Measurements from ENCODE around the gene CRISPLD2. TPM values are rescaled to one million over a fixed set of nuclear protein-coding genes. Genes with fewer than 3 reads are reported as not detected.

Gene CRISPLD2
- total and polyA plus RNA-seq, 10 of the 15 experiments (the other 5 are each of a cell fraction or from before 2014, with no cell fraction given) = 0.03 to 0.30 (median 0.08) TPM; not detected in 5

DNA sequence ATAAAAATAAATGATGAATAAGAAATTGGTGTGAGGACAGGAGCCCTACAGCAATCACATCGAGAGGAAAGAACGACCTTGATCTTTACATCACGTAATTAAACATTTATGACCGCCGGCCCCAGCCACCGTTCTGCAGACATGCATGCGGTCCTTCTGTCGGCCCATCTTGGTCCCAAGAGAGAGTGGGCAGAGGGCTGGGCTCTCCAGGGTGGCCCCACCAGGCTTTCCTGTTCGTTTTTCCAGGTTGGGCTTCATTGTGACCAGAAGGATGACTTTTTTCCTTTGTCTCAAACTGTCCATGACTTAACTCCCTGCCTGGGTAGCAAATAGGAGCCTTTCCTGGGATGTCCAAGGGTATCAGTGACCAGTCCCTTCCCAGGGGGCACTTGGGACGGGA, 3.3 kb upstream of the CRISPLD2 start:
- Histone ChIP-seq H3K27me3 (replicated peaks in 1 of 2; ENCODE audit: control insufficient read depth in 2 of 2, insufficient read depth in 2 of 2, low read length in 1 of 2) (peaks cover 8 to 13% of the 10 kb centered on the region in 2 experiments; a peak in 3 of 4 replicates), H4K20me1 (ENCODE audit: control insufficient read depth, insufficient read depth) (no peaks in the 10 kb centered on the region), H3K4me2 (ENCODE audit: control insufficient read depth, insufficient read depth) (no peak overlapping the region), H3K9ac (ENCODE audit: control insufficient read depth, insufficient read depth, low read length) (no peak overlapping the region), H3K4me1 (ENCODE audit: control insufficient read depth, insufficient read depth, low read length) (no peaks in the 10 kb centered on the region), H2AFZ (ENCODE audit: control insufficient read depth, low read depth, low read length) (no peak overlapping the region), H3K27ac (ENCODE audit: control insufficient read depth, insufficient read depth) (no peak overlapping the region), H3K79me2 (ENCODE audit: control insufficient read depth, insufficient read depth, low read length) (no peaks in the 10 kb centered on the region), H3K9me3 (replicated peaks; ENCODE audit: control insufficient read depth, insufficient read depth, low read length) (no peaks in the 10 kb centered on the region; the same call in 2 of the 3 replicates), H3K4me3 (no peak overlapping the region), H3K36me3 (ENCODE audit: control insufficient read depth in 2 of 2, insufficient read depth in 2 of 2, low read length in 1 of 2) (no peaks in the 10 kb centered on the region)
- CTCF ChIA-PET = no interaction called here
- BruUV-seq (replicated peaks) = no TSS peak
- WGBS (ENCODE audit: insufficient coverage, insufficient replicate concordance, low lambda C conversion rate, missing lambda C conversion rate) = 43% methylated on average over 10 of the region's 10 CpGs
- in situ Hi-C loops (cut with MboI) (no loop called here), intact Hi-C loops (cut with micrococcal nuclease; ENCODE audit: unreplicated experiment) (no loop called here)
- SMC1A ChIA-PET (ENCODE audit: uncharacterized antibody, unreplicated experiment) = interaction anchor here (0.7 kb wide), 1 partner anchor 581 kb away, joined by 3 read pairs; no protein-coding TSS in a partner anchor
- ATAC-seq (no peak), FAIRE-seq (no peak), DNase-seq (ENCODE audit: low read depth, low spot score) (no peak)
- RAD21 ChIA-PET (ENCODE audit: unreplicated experiment) = no interaction called here
- POLR2A ChIA-PET = no interaction called here
- TF ChIP-seq, protein P1, sequence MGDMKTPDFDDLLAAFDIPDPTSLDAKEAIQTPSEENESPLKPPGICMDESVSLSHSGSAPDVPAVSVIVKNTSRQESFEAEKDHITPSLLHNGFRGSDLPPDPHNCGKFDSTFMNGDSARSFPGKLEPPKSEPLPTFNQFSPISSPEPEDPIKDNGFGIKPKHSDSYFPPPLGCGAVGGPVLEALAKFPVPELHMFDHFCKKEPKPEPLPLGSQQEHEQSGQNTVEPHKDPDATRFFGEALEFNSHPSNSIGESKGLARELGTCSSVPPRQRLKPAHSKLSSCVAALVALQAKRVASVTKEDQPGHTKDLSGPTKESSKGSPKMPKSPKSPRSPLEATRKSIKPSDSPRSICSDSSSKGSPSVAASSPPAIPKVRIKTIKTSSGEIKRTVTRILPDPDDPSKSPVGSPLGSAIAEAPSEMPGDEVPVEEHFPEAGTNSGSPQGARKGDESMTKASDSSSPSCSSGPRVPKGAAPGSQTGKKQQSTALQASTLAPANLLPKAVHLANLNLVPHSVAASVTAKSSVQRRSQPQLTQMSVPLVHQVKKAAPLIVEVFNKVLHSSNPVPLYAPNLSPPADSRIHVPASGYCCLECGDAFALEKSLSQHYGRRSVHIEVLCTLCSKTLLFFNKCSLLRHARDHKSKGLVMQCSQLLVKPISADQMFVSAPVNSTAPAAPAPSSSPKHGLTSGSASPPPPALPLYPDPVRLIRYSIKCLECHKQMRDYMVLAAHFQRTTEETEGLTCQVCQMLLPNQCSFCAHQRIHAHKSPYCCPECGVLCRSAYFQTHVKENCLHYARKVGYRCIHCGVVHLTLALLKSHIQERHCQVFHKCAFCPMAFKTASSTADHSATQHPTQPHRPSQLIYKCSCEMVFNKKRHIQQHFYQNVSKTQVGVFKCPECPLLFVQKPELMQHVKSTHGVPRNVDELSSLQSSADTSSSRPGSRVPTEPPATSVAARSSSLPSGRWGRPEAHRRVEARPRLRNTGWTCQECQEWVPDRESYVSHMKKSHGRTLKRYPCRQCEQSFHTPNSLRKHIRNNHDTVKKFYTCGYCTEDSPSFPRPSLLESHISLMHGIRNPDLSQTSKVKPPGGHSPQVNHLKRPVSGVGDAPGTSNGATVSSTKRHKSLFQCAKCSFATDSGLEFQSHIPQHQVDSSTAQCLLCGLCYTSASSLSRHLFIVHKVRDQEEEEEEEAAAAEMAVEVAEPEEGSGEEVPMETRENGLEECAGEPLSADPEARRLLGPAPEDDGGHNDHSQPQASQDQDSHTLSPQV (IDR thresholded peaks at IDR 0.05) = no peak
- TF ChIP-seq, protein P2, sequence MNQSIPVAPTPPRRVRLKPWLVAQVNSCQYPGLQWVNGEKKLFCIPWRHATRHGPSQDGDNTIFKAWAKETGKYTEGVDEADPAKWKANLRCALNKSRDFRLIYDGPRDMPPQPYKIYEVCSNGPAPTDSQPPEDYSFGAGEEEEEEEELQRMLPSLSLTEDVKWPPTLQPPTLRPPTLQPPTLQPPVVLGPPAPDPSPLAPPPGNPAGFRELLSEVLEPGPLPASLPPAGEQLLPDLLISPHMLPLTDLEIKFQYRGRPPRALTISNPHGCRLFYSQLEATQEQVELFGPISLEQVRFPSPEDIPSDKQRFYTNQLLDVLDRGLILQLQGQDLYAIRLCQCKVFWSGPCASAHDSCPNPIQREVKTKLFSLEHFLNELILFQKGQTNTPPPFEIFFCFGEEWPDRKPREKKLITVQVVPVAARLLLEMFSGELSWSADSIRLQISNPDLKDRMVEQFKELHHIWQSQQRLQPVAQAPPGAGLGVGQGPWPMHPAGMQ (IDR thresholded peaks at IDR 0.05; ENCODE audit: borderline replicate concordance) = no peak
- TF ChIP-seq SRF (IDR thresholded peaks at IDR 0.05; ENCODE audit: low read depth in 2 of 2, low read length in 2 of 2) (no peak), RAD21 (IDR thresholded peaks at IDR 0.05; ENCODE audit: insufficient read depth, low read depth, low read length) (no peak), MTA2 (IDR thresholded peaks at IDR 0.05; ENCODE audit: low read depth) (no peak), IKZF2 (IDR thresholded peaks at IDR 0.05) (no peak), NFYA (IDR thresholded peaks at IDR 0.05; ENCODE audit: borderline replicate concordance, low read depth, low read length) (no peak), TBL1XR1 (IDR thresholded peaks at IDR 0.05; ENCODE audit: low read depth, low read length) (no peak), EZH2 (IDR thresholded peaks at IDR 0.05; ENCODE audit: borderline replicate concordance, control insufficient read depth, low read depth, low read length) (no peak), TAF1 (IDR thresholded peaks at IDR 0.05; ENCODE audit: borderline replicate concordance, low read depth, low read length) (no peak), BCL11A (IDR thresholded peaks at IDR 0.05; ENCODE audit: low read depth, low read length) (no peak)
- TF ChIP-seq, protein P3, sequence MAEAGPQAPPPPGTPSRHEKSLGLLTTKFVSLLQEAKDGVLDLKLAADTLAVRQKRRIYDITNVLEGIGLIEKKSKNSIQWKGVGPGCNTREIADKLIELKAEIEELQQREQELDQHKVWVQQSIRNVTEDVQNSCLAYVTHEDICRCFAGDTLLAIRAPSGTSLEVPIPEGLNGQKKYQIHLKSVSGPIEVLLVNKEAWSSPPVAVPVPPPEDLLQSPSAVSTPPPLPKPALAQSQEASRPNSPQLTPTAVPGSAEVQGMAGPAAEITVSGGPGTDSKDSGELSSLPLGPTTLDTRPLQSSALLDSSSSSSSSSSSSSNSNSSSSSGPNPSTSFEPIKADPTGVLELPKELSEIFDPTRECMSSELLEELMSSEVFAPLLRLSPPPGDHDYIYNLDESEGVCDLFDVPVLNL (IDR thresholded peaks at IDR 0.05; ENCODE audit: low read depth, low read length) = no peak
- TF ChIP-seq, protein P4, sequence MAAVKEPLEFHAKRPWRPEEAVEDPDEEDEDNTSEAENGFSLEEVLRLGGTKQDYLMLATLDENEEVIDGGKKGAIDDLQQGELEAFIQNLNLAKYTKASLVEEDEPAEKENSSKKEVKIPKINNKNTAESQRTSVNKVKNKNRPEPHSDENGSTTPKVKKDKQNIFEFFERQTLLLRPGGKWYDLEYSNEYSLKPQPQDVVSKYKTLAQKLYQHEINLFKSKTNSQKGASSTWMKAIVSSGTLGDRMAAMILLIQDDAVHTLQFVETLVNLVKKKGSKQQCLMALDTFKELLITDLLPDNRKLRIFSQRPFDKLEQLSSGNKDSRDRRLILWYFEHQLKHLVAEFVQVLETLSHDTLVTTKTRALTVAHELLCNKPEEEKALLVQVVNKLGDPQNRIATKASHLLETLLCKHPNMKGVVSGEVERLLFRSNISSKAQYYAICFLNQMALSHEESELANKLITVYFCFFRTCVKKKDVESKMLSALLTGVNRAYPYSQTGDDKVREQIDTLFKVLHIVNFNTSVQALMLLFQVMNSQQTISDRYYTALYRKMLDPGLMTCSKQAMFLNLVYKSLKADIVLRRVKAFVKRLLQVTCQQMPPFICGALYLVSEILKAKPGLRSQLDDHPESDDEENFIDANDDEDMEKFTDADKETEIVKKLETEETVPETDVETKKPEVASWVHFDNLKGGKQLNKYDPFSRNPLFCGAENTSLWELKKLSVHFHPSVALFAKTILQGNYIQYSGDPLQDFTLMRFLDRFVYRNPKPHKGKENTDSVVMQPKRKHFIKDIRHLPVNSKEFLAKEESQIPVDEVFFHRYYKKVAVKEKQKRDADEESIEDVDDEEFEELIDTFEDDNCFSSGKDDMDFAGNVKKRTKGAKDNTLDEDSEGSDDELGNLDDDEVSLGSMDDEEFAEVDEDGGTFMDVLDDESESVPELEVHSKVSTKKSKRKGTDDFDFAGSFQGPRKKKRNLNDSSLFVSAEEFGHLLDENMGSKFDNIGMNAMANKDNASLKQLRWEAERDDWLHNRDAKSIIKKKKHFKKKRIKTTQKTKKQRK (IDR thresholded peaks at IDR 0.05; ENCODE audit: low read depth, low read length) = no peak

Measured in GM12878 (cell line).